Neuronal stem cell (in vitro differentiated cells): Measurements from ENCODE around the gene VWA5B1.
"Not testable (repeated sequence)": the region's sequence is repeated elsewhere in the genome, so short reads cannot be mapped to it uniquely, and the experiment has no call there.

Source experiments
- DNase-seq: peaks from one replicate; pipeline ENCODE4 v3.0.0-alpha.2; 2013; ENCODE audit warnings: low spot score
- H2AFZ ChIP-seq: one replicate; pipeline ENCODE4 v1.6.1; 2013; ENCODE audit warnings: mild to moderate bottlenecking, low read length, inconsistent platforms
- H2AK5ac ChIP-seq: 2 replicates; pipeline ENCODE4 v1.6.1; 2013; ENCODE audit warnings: low read depth, mild to moderate bottlenecking, inconsistent platforms, low read length, moderate library complexity, mixed read lengths
- H2BK120ac ChIP-seq: 2 replicates; pipeline ENCODE4 v1.6.1; 2013; ENCODE audit warnings: low read depth, mild to moderate bottlenecking, inconsistent platforms, low read length, moderate library complexity, mixed read lengths
- H2BK12ac ChIP-seq: one replicate; pipeline ENCODE4 v1.6.1; 2013; ENCODE audit warnings: low read length, inconsistent platforms
- H2BK15ac ChIP-seq: 2 replicates; pipeline ENCODE4 v1.6.1; 2013; ENCODE audit warnings: mild to moderate bottlenecking, low read length, inconsistent platforms, mixed read lengths
- H2BK5ac ChIP-seq: one replicate; pipeline ENCODE4 v1.6.1; 2013; ENCODE audit warnings: inconsistent platforms, mild to moderate bottlenecking, low read length, moderate library complexity
- H3K14ac ChIP-seq: one replicate; pipeline ENCODE4 v1.6.1; 2013; ENCODE audit warnings: low read length, inconsistent platforms
- H3K18ac ChIP-seq: 2 replicates; pipeline ENCODE4 v1.6.1; 2013; ENCODE audit warnings: low read length, inconsistent platforms
- H3K23ac ChIP-seq: 2 replicates; pipeline ENCODE4 v1.6.1; 2013; ENCODE audit warnings: low read depth, mild to moderate bottlenecking, mixed read lengths, low read length, inconsistent platforms; ENCODE audit not compliant: poor library complexity
- H3K27ac ChIP-seq: replicated peaks from 3 replicates; pipeline ENCODE4 v1.5.1; 2013; ENCODE audit warnings: low read length, inconsistent platforms
- H3K27me3 ChIP-seq, 3 experiments: 2 replicates each; pipeline ENCODE4 v1.6.1; 2013; ENCODE audit warnings: low read length in 3 of 3, mild to moderate bottlenecking in 2 of 3, inconsistent platforms in 1 of 3, low read depth in 1 of 3, mixed read lengths in 1 of 3, moderate library complexity in 1 of 3; ENCODE audit not compliant: control insufficient read depth in 3 of 3, insufficient read depth in 3 of 3
- H3K36me3 ChIP-seq, 2 donors: replicated peaks in 1 of 2; 2 replicates each; pipeline ENCODE4 v1.6.1; 2013; ENCODE audit warnings: low read length in 2 of 2; ENCODE audit not compliant: control insufficient read depth in 2 of 2, insufficient read depth in 2 of 2
- H3K4ac ChIP-seq: 2 replicates; pipeline ENCODE4 v1.6.1; 2013; ENCODE audit warnings: inconsistent platforms, mild to moderate bottlenecking, low read length, moderate library complexity
- H3K4me1 ChIP-seq, 2 donors: 1 replicate in 1 of 2; 2 replicates in 1 of 2; pipeline ENCODE4 v1.6.1; 2013; ENCODE audit warnings: low read length in 2 of 2, low read depth in 1 of 2; ENCODE audit not compliant: control insufficient read depth in 2 of 2, insufficient read depth in 1 of 2
- H3K4me2 ChIP-seq: one replicate; pipeline ENCODE4 v1.6.1; 2013; ENCODE audit warnings: mild to moderate bottlenecking, low read length, inconsistent platforms; ENCODE audit not compliant: insufficient read depth, poor library complexity, severe bottlenecking
- H3K4me3 ChIP-seq, 2 donors: 2 replicates each; pipeline ENCODE4 v1.5.1; 2013; ENCODE audit warnings: low read length in 2 of 2, mild to moderate bottlenecking in 2 of 2, inconsistent platforms in 1 of 2, moderate library complexity in 1 of 2
- H3K79me1 ChIP-seq: one replicate; pipeline ENCODE4 v1.6.1; 2013; ENCODE audit warnings: low read depth, mild to moderate bottlenecking, inconsistent platforms, low read length, moderate library complexity
- H3K9ac ChIP-seq: one replicate; pipeline ENCODE4 v1.6.1; 2013; ENCODE audit warnings: mild to moderate bottlenecking, low read depth, low read length, inconsistent platforms; ENCODE audit not compliant: poor library complexity
- H3K9me3 ChIP-seq, 2 donors: replicated peaks in 1 of 2; 2 replicates each; pipeline versions ENCODE3 to v1.6.1; 2013; ENCODE audit warnings: low read length in 2 of 2, mild to moderate bottlenecking in 2 of 2, inconsistent platforms in 1 of 2, low read depth in 1 of 2, mixed read lengths in 1 of 2, moderate library complexity in 1 of 2; ENCODE audit not compliant: control insufficient read depth in 2 of 2, insufficient read depth in 1 of 2
- H4K8ac ChIP-seq: one replicate; pipeline ENCODE4 v1.6.1; 2013; ENCODE audit warnings: low read depth, mild to moderate bottlenecking, inconsistent platforms, low read length, moderate library complexity
- H4K91ac ChIP-seq: one replicate; pipeline ENCODE4 v1.6.1; 2013; ENCODE audit warnings: low read length, low read depth, mild to moderate bottlenecking, inconsistent platforms; ENCODE audit not compliant: poor library complexity
- WGBS, 2 donors: extraction: QIAGEN DNeasy Blood & Tissue Kit; methylation state at CpG; one replicate each; pipeline ENCODE4 v1.1.7; 2013; ENCODE audit warnings: missing lambda C conversion rate in 2 of 2, mixed read lengths in 1 of 2; ENCODE audit not compliant: insufficient read length in 2 of 2, insufficient replicate concordance in 1 of 2; ENCODE audit errors: extremely low coverage in 2 of 2; 5-methylcytosine and 5-hydroxymethylcytosine counted together

VWA5B1 gene

DNA sequence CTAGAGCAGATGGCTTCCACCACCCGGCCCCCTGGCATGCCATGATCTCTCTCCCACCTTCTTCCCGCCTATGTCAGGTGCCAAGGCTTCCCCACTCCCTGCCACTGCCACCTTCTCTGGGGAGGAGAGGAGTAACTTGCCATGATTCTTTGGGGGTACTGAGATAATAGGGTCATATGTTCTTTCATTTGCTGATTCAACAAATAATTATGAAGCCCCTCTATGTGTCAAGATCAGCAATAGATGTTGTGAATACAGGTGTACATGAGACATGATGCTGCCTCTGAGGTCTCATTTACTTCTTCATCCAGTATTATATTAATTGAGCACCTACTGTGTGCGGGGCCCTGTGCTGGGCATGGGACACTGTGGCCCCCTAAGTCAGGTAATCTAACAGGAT lies 6.0 kb upstream of the VWA5B1 start:
- Histone ChIP-seq H2AK5ac (no peak overlapping the region), H3K4ac (no peak overlapping the region), H2BK12ac (no peak overlapping the region), H2BK15ac (no peak overlapping the region), H3K18ac (no peak overlapping the region), H3K23ac (no peak overlapping the region), H3K27ac (no peak overlapping the region), H2BK5ac (no peak overlapping the region), H2BK120ac (no peak overlapping the region), H4K91ac (no peak overlapping the region), H3K4me1 (peaks cover 0 to 14% of the 10 kb centered on the region in 2 donors), H3K9me3 (no peaks in the 10 kb centered on the region), H2AFZ (no peak overlapping the region), H4K8ac (no peak overlapping the region), H3K79me1 (no peaks in the 10 kb centered on the region), H3K27me3 (peaks cover 0 to 6% (median 2%) of the 10 kb centered on the region in 3 experiments), H3K9ac (no peak overlapping the region), H3K4me3 (no peak overlapping the region), H3K14ac (no peak overlapping the region), H3K36me3 (no peaks in the 10 kb centered on the region), H3K4me2 (no peak overlapping the region)
- no CpG with 5 or more reads among the region's 3 CpGs for WGBS, 2 donors
- no peak for DNase-seq

DNA sequence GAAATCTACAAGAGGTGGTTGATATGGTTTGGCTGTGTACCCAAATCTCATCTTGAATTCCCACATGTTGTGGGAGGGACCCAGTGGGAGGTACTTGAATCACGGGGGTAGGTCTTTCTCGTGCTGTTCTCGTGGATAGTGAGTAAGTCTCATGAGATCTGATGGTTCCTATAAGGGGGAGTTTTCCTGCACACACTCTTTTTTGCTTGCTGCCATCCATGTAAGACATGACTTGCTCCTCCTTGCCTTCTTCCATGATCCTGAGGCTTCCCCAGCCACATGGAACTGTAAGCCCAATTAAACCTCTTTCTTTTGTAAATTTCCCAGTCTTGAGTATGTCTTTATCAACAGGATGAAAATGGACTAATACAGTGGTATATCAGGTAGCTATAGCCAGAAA lies 5.2 kb upstream of the VWA5B1 start:
- Histone ChIP-seq H3K4me3 (no peak overlapping the region), H3K9me3 (no peaks in the 10 kb centered on the region), H2AFZ (no peak overlapping the region), H3K18ac (no peak overlapping the region), H2AK5ac (no peak overlapping the region), H4K91ac (no peak overlapping the region), H3K9ac (no peak overlapping the region), H2BK15ac (no peak overlapping the region), H3K79me1 (no peaks in the 10 kb centered on the region), H2BK5ac (no peak overlapping the region), H2BK120ac (no peak overlapping the region), H3K14ac (no peak overlapping the region), H2BK12ac (no peak overlapping the region), H4K8ac (no peak overlapping the region), H3K4ac (no peak overlapping the region), H3K23ac (no peak overlapping the region), H3K27me3 (peaks cover 0 to 13% (median 3%) of the 10 kb centered on the region in 3 experiments), H3K36me3 (no peaks in the 10 kb centered on the region), H3K4me1 (peaks cover 3 to 17% of the 10 kb centered on the region in 2 donors), H3K27ac (no peak overlapping the region), H3K4me2 (no peak overlapping the region)
- no CpG with 5 or more reads among the region's 3 CpGs for WGBS, 2 donors
- no peak for DNase-seq

DNA sequence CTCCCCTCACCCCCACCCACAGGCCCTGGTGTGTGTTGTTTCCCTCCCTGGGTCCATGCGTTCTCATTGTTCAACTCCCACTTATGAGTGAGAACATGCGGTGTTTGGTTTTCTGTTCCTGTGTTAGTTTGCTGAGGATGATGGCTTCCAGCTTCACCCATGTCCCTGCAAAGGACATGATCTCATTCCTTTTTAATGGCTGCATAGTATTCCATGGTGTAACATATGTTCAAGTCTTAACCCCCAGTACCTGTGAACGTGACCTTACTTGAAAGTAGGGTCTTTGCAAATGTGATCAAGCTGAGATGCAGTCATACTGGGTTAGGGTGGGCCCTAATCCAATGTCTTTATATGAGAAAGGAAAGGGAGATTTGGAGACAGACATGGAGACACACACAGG lies 3.0 kb upstream of the VWA5B1 start:
- H2BK120ac ChIP-seq, H3K14ac ChIP-seq, H3K18ac ChIP-seq, DNase-seq, H2BK5ac ChIP-seq, H3K4me3 ChIP-seq, H3K23ac ChIP-seq, H4K8ac ChIP-seq, H2AFZ ChIP-seq, H2BK15ac ChIP-seq, H3K9me3 ChIP-seq, H3K9ac ChIP-seq, H4K91ac ChIP-seq, H3K4me2 ChIP-seq, H3K4ac ChIP-seq, H3K36me3 ChIP-seq, H2BK12ac ChIP-seq, H3K79me1 ChIP-seq, H2AK5ac ChIP-seq, H3K27ac ChIP-seq: not testable (repeated sequence)
- peaks cover 0 to 29% (median 21%) of the 10 kb centered on the region in 3 experiments for H3K27me3 ChIP-seq
- H3K4me1 ChIP-seq, result peaks cover 7 to 12% of the 10 kb centered on the region in 2 donors
- WGBS, 2 donors, result no CpG with 5 or more reads among the region's 3 CpGs

DNA sequence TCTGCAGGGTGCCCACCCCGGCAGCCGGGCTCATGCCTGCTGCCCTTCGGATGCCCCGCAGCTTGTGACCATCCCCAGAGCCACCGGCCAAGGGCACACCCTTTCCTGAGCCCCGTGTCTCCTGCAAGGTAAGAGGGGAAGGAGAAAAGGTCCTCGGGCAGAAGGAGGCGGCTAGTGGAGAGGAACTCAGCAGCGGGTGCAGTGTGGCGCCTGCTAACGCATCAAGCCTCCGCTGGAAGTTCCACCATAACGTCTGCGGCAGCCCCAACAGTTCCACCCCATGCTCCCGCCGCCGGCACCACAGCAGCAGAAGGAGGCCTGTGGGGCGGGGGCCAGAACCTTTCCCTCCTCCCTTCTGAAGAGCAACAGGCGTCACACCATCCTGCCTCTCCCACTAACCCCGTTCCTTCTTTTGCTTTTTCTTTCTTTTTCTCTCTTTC lies 990 bp downstream of the VWA5B1 start:
- H2BK120ac ChIP-seq, result no peak overlapping the region
- H4K8ac ChIP-seq, result no peak overlapping the region
- H3K36me3 ChIP-seq, result no peaks in the 10 kb centered on the region
- no peaks in the 10 kb centered on the region for H3K9me3 ChIP-seq
- H4K91ac ChIP-seq, result no peak overlapping the region
- H2BK12ac ChIP-seq, result no peak overlapping the region
- no peaks in the 10 kb centered on the region for H3K79me1 ChIP-seq
- H3K27me3 ChIP-seq, result peaks cover 0 to 39% (median 25%) of the 10 kb centered on the region in 3 experiments
- no peak overlapping the region for H3K9ac ChIP-seq
- no peak overlapping the region for H3K4me3 ChIP-seq
- WGBS, 2 donors, result no CpG with 5 or more reads among the region's 20 CpGs
- peak overlapping the region; percentile 50 for H3K4me2 ChIP-seq
- H3K14ac ChIP-seq, result no peak overlapping the region
- DNase-seq, result no peak
- no peak overlapping the region for H2BK15ac ChIP-seq
- peaks cover 7 to 12% of the 10 kb centered on the region in 2 donors for H3K4me1 ChIP-seq
- no peak overlapping the region for H3K23ac ChIP-seq
- H3K18ac ChIP-seq, result peak overlapping the region; percentile 84
- H3K4ac ChIP-seq, result no peak overlapping the region
- H3K27ac ChIP-seq, result no peak overlapping the region
- H2AFZ ChIP-seq, result peak overlapping the region; percentile 17
- H2AK5ac ChIP-seq, result peak overlapping the region; percentile 85
- H2BK5ac ChIP-seq, result no peak overlapping the region
